ENCODE results near the gene H1-8.
"Not testable (repeated sequence)": the region's sequence is repeated elsewhere in the genome, so short reads cannot be mapped to it uniquely, and the experiment has no call there.

Gene H1-8

GRCh38 chr3:129529436-129530210 is 13.4 kb upstream of the H1-8 start:
- no peak for DNase-seq (ENCODE audit: low read depth, low spot score)

GRCh38 chr3:129530251-129530791 is 12.7 kb upstream of the H1-8 start:
- no peak for DNase-seq (ENCODE audit: low read depth, low spot score)
- H3K4me3 ChIP-seq (ENCODE audit: low read length), result no peak overlapping the region

More at GRCh38 chr3:129529436-129530210, 13.4 kb upstream of the H1-8 start:
- H3K4me3 ChIP-seq (ENCODE audit: low read length), result no peak overlapping the region

GRCh38 chr3:129530821-129531220 is 12.2 kb upstream of the H1-8 start:
- DNase-seq (ENCODE audit: low read depth, low spot score), result no peak
- no peak overlapping the region for H3K4me3 ChIP-seq (ENCODE audit: low read length)

- DNase-seq (ENCODE audit: low read depth, low spot score), result no peak
- no peak overlapping the region for H3K4me3 ChIP-seq (ENCODE audit: low read length)
Observed at GRCh38 chr3:129531699-129532098, 11.3 kb upstream of the H1-8 start.

GRCh38 chr3:129532261-129532660 is 10.7 kb upstream of the H1-8 start:
- DNase-seq (ENCODE audit: low read depth, low spot score), result no peak

GRCh38 chr3:129533406-129533805 is 9.6 kb upstream of the H1-8 start:
- DNase-seq (ENCODE audit: low read depth, low spot score), result no peak
- H3K4me3 ChIP-seq (ENCODE audit: low read length), result no peak overlapping the region

More at GRCh38 chr3:129532261-129532660, 10.7 kb upstream of the H1-8 start:
- no peak overlapping the region for H3K4me3 ChIP-seq (ENCODE audit: low read length)

GRCh38 chr3:129534428-129535027 is 8.4 kb upstream of the H1-8 start:
- H3K4me3 ChIP-seq (ENCODE audit: low read length), result no peak overlapping the region
- DNase-seq (ENCODE audit: low read depth, low spot score), result no peak

GRCh38 chr3:129535075-129535474 is 7.9 kb upstream of the H1-8 start:
- DNase-seq (ENCODE audit: low read depth, low spot score), result no peak
- no peak overlapping the region for H3K4me3 ChIP-seq (ENCODE audit: low read length)

GRCh38 chr3:129536374-129536667 is 6.7 kb upstream of the H1-8 start:
- no peak for DNase-seq (ENCODE audit: low read depth, low spot score)
- H3K4me3 ChIP-seq (ENCODE audit: low read length), result no peak overlapping the region

GRCh38 chr3:129536804-129537203 is 6.2 kb upstream of the H1-8 start:
- no peak overlapping the region for H3K4me3 ChIP-seq (ENCODE audit: low read length)
- DNase-seq (ENCODE audit: low read depth, low spot score), result no peak

- H3K4me3 ChIP-seq (ENCODE audit: low read length), result no peak overlapping the region
- DNase-seq (ENCODE audit: low read depth, low spot score), result no peak
Observed at GRCh38 chr3:129539206-129539605, 3.8 kb upstream of the H1-8 start.

- no peak for DNase-seq (ENCODE audit: low read depth, low spot score)
- no peak overlapping the region for H3K4me3 ChIP-seq (ENCODE audit: low read length)
Observed at GRCh38 chr3:129540776-129541516, 2.0 kb upstream of the H1-8 start.

- no peak overlapping the region for H3K4me3 ChIP-seq (ENCODE audit: low read length)
- no peak for DNase-seq (ENCODE audit: low read depth, low spot score)
Observed at GRCh38 chr3:129542747-129543146, 228 bp upstream of the H1-8 start.

GRCh38 chr3:129543999-129544398 is 1.0 kb downstream of the H1-8 start:
- DNase-seq (ENCODE audit: low read depth, low spot score), result no peak
- no peak overlapping the region for H3K4me3 ChIP-seq (ENCODE audit: low read length)

- not testable (repeated sequence) for DNase-seq (ENCODE audit: low read depth, low spot score); H3K4me3 ChIP-seq (ENCODE audit: low read length)
Observed at GRCh38 chr3:129545951-129546350, 3.0 kb downstream of the H1-8 start.

- H3K4me3 ChIP-seq (ENCODE audit: low read length), result no peak overlapping the region
- DNase-seq (ENCODE audit: low read depth, low spot score), result no peak
Observed at GRCh38 chr3:129547241-129547640, 4.3 kb downstream of the H1-8 start.

GRCh38 chr3:129548104-129548965 is 5.4 kb downstream of the H1-8 start:
- no peak overlapping the region for H3K4me3 ChIP-seq (ENCODE audit: low read length)
- DNase-seq (ENCODE audit: low read depth, low spot score), result no peak

- no peak for DNase-seq (ENCODE audit: low read depth, low spot score)
- H3K4me3 ChIP-seq (ENCODE audit: low read length), result no peak overlapping the region
Observed at GRCh38 chr3:129549006-129549800, 6.2 kb downstream of the H1-8 start.

Measured in Jurkat, Clone E6-1 (cell line).